A549 (cell line): Measurements from ENCODE around the gene LYPD6B. TPM values are rescaled to one million over a fixed set of nuclear protein-coding genes. Genes with fewer than 3 reads are reported as not detected.

Experiments used
- ATAC-seq, 2 experiments: fragments of 200-7000 bp in 1 of 2; fragments of >200 bp in 1 of 2; cut with Nextera tagmentation in 1 of 2; cut with Tn5 transposase in 1 of 2; 3 replicates each; pipeline versions ENCODE4 v1.8.0 to v1.9.1; 2018 to 2020; ENCODE audit warnings: mild to moderate bottlenecking in 1 of 2, moderate library complexity in 1 of 2
- CTCF ChIA-PET: fragments of 300-600 bp; sonication (Branson Sonifier 250); formaldehyde crosslinking; extraction: SDS; loops from one replicate; lab custom pipeline; 2021; ENCODE audit warnings: antibody characterized with exemption, inconsistent platforms; lab: Yijun Ruan, JAX
- POLR2A ChIA-PET: fragments of 350-600 bp; formaldehyde crosslinking; extraction: SDS; loops from one replicate; lab custom pipeline; 2021; ENCODE audit warnings: antibody characterized with exemption, inconsistent platforms; lab: Yijun Ruan, JAX
- DNase-seq, 2 experiments: peaks; one replicate each; pipeline versions ENCODE4 v3.0.0 to v3.0.0-alpha.2; 2011 to 2016; ENCODE audit warnings: low read depth in 1 of 2, low spot score in 1 of 2
- FAIRE-seq: peaks from 2 replicates; lab custom pipeline; 2011; peaks lifted over from hg19 to GRCh38; lab: Jason Lieb, UNC
- H3K27ac ChIP-seq, 2 experiments: fragments of >200 bp; sonication (Bioruptor Twin); formaldehyde crosslinking; 3 replicates each; pipeline ENCODE4 v1.5.1; 2016 to 2017
- H3K4me1 ChIP-seq: fragments of >200 bp; sonication (Bioruptor Twin); formaldehyde crosslinking; 3 replicates; pipeline ENCODE4 v1.6.1; 2016
- H3K4me2 ChIP-seq: fragments of >200 bp; sonication (Bioruptor Twin); formaldehyde crosslinking; 3 replicates; pipeline ENCODE4 v1.6.1; 2016
- H3K4me3 ChIP-seq: fragments of >200 bp; sonication (Bioruptor Twin); formaldehyde crosslinking; 3 replicates; pipeline ENCODE4 v1.5.1; 2016
- H3K9me3 ChIP-seq: fragments of >200 bp; sonication (Bioruptor Twin); formaldehyde crosslinking; 3 replicates; pipeline ENCODE4 v1.6.1; 2016
- CBX2 ChIP-seq: fragments of 200-600 bp; sonication (generic); IDR thresholded peaks from 2 replicates; pipeline ENCODE4 v1.6.1; 2016; ENCODE audit warnings: low read depth, mild to moderate bottlenecking, borderline replicate concordance
- CEBPB ChIP-seq, 2 experiments: fragments of >200 bp in 1 of 2; sonication (Bioruptor Twin) in 1 of 2; formaldehyde crosslinking in 1 of 2; IDR thresholded peaks; 2 replicates each; pipeline ENCODE4 v1.6.1; 2012 to 2016
- CHD2 ChIP-seq: fragments of 150-350 bp; IDR thresholded peaks from 2 replicates; pipeline ENCODE4 v1.6.1; 2014; ENCODE audit warnings: low read length; ENCODE audit not compliant: partially characterized antibody
- CHD4 ChIP-seq: fragments of 200-600 bp; sonication (generic); IDR thresholded peaks from 2 replicates; pipeline ENCODE4 v1.6.1; 2016; ENCODE audit warnings: antibody characterized with exemption, mild to moderate bottlenecking, borderline replicate concordance
- E2F6 ChIP-seq: IDR thresholded peaks from 2 replicates; pipeline ENCODE4 v1.6.1; 2012; ENCODE audit warnings: low read depth, borderline replicate concordance
- EHF ChIP-seq: fragments of 250-450 bp; sonication (Bioruptor Pico); IDR thresholded peaks from 2 replicates; pipeline ENCODE4 v1.5.0; 2020; ENCODE audit warnings: mild to moderate bottlenecking
- ESRRA ChIP-seq: fragments of 150-350 bp; IDR thresholded peaks from 2 replicates; pipeline ENCODE4 v1.6.1; 2014; ENCODE audit warnings: mild to moderate bottlenecking, low read length, borderline replicate concordance
- HDAC2 ChIP-seq: fragments of 200-600 bp; sonication (generic); IDR thresholded peaks from 2 replicates; pipeline ENCODE4 v1.6.1; 2016
- HEYL ChIP-seq: fragments of 250-450 bp; sonication (Bioruptor Pico); IDR thresholded peaks from 2 replicates; pipeline ENCODE4 v1.8.0; 2021; ENCODE audit warnings: mild to moderate bottlenecking, moderate library complexity
- HOXA7 ChIP-seq: fragments of 250-450 bp; sonication (Bioruptor Pico); IDR thresholded peaks from 2 replicates; pipeline ENCODE4 v1.5.0; 2020; ENCODE audit warnings: mild to moderate bottlenecking, moderate library complexity
- HOXB5 ChIP-seq: fragments of 250-450 bp; sonication (Bioruptor Pico); IDR thresholded peaks from 2 replicates; pipeline ENCODE4 v1.5.0; 2020; ENCODE audit warnings: mild to moderate bottlenecking, moderate library complexity
- JUNB ChIP-seq: fragments of >200 bp; sonication (Bioruptor Twin); formaldehyde crosslinking; IDR thresholded peaks from 2 replicates; pipeline ENCODE4 v1.6.1; 2016
- KDM1A ChIP-seq: fragments of 200-600 bp; sonication (generic); IDR thresholded peaks from 2 replicates; pipeline ENCODE4 v1.6.1; 2016; ENCODE audit warnings: low read depth, mild to moderate bottlenecking
- MAZ ChIP-seq: fragments of 150-350 bp; IDR thresholded peaks from 2 replicates; pipeline ENCODE4 v1.6.1; 2014; ENCODE audit warnings: antibody characterized with exemption, low read depth, low read length, borderline replicate concordance
- NFE2L2 ChIP-seq: fragments of 150-350 bp; conservative IDR thresholded peaks from 2 replicates; pipeline ENCODE4 v1.6.1; 2014; ENCODE audit warnings: low read length
- NR3C1 ChIP-seq: fragments of >200 bp; sonication (Bioruptor Twin); formaldehyde crosslinking; IDR thresholded peaks from 3 replicates; pipeline ENCODE4 v1.6.1; 2017
- PBX3 ChIP-seq: IDR thresholded peaks from 2 replicates; pipeline ENCODE4 v1.6.1; 2012
- PHF8 ChIP-seq: fragments of 200-600 bp; sonication (generic); IDR thresholded peaks from 2 replicates; pipeline ENCODE4 v1.6.1; 2016; ENCODE audit warnings: low read depth, mild to moderate bottlenecking, antibody characterized with exemption, moderate library complexity, borderline replicate concordance
- POLR2A ChIP-seq: IDR thresholded peaks from 2 replicates; pipeline ENCODE4 v1.6.1; 2012; ENCODE audit warnings: mild to moderate bottlenecking, low read length
- RAD21 ChIP-seq, 2 experiments: fragments of >200 bp in 1 of 2; sonication (Bioruptor Twin) in 1 of 2; formaldehyde crosslinking in 1 of 2; IDR thresholded peaks in 1 of 2; conservative IDR thresholded peaks in 1 of 2; 2 replicates in 1 of 2; 3 replicates in 1 of 2; pipeline ENCODE4 v1.6.1; 2012 to 2018; ENCODE audit warnings: inconsistent platforms in 1 of 2
- RARB ChIP-seq: fragments of 250-450 bp; sonication (Bioruptor Pico); IDR thresholded peaks from 2 replicates; pipeline ENCODE4 v1.8.0; 2021; ENCODE audit warnings: mild to moderate bottlenecking, moderate library complexity
- SMC3 ChIP-seq: fragments of >200 bp; sonication (Bioruptor Twin); formaldehyde crosslinking; IDR thresholded peaks from 3 replicates; pipeline ENCODE4 v1.6.1; 2018; ENCODE audit warnings: inconsistent platforms
- WGBS: methylation state at CpG from one replicate; pipeline ENCODE4 v1.1.6; 2017; ENCODE audit errors: missing lambda C conversion rate; 5-methylcytosine and 5-hydroxymethylcytosine counted together
- polyA plus RNA-seq, 4 experiments: library from polyadenylated mRNA; depleted of rRNA in 3 of 4; stranded (reverse); fragments of >200 nt; fragmentation: RNase III in 1 of 4; extraction: RNeasy Plus Mini Kit Qiagen cat#74134 plus additional on column Dnase treatment in 1 of 4; gene quantifications; 2 replicates in 3 of 4; 3 replicates in 1 of 4; pipeline ENCODE4 v1.2.3, GENCODE V29; 2011 to 2017
- TF ChIP-seq, protein P1 (sequence below): fragments of 250-450 bp; sonication (Bioruptor Pico); IDR thresholded peaks from 2 replicates; pipeline ENCODE4 v1.5.0; 2020; ENCODE audit warnings: low read depth, mild to moderate bottlenecking, moderate library complexity
- TF ChIP-seq, protein P2 (sequence below): IDR thresholded peaks from 2 replicates; pipeline ENCODE4 v1.6.1; 2012
- TF ChIP-seq, protein P3 (sequence below): fragments of 150-350 bp; IDR thresholded peaks from 2 replicates; pipeline ENCODE4 v1.6.1; 2014; ENCODE audit warnings: low read depth, mild to moderate bottlenecking, low read length
- TF ChIP-seq, protein P4 (sequence below): fragments of 250-450 bp; sonication (Bioruptor Pico); IDR thresholded peaks from 2 replicates; pipeline ENCODE4 v1.5.0; 2021; ENCODE audit warnings: mild to moderate bottlenecking, moderate library complexity, borderline replicate concordance

Gene LYPD6B
- polyA plus RNA-seq, 2 of the 4 experiments (the other 2 are of a cell fraction): not detected

GRCh38 chr2:149082079-149082478 is 43.6 kb downstream of the LYPD6B start:
- ChIA-PET CTCF (no interaction called here), POLR2A (no interaction called here)
- H3K4me1 ChIP-seq: no peaks in the 10 kb centered on the region
- H3K27ac ChIP-seq: no peak overlapping the region
- TF ChIP-seq KDM1A (no peak), E2F6 (no peak), NR3C1 (no peak), JUNB (no peak), ESRRA (no peak), POLR2A (no peak), RARB (CRISPR knock-in tag) (no peak), HOXA7 (CRISPR knock-in tag) (no peak), NFE2L2 (no peak), HDAC2 (no peak), CBX2 (no peak), EHF (CRISPR knock-in tag) (no peak), CHD4 (no peak), PHF8 (no peak), HOXB5 (CRISPR knock-in tag) (no peak)
- H3K9me3 ChIP-seq: no peaks in the 10 kb centered on the region
- 19% methylated on average over 3 of the region's 3 CpGs for WGBS
- no peak overlapping the region for H3K4me3 ChIP-seq
- no peak for ATAC-seq
- FAIRE-seq: no peak
- H3K4me2 ChIP-seq: no peak overlapping the region
- no peak for DNase-seq

GRCh38 chr2:149082735-149083134 is 44.2 kb downstream of the LYPD6B start:
- TF ChIP-seq SMC3 (no peak), HEYL (CRISPR knock-in tag) (no peak), ESRRA (no peak), NFE2L2 (no peak), CBX2 (no peak), CEBPB (IDR thresholded peaks at IDR 0.05) (no peak), RAD21 (conservative IDR thresholded peaks at IDR 0.05 in 1 of 2, IDR thresholded peaks at IDR 0.05 in 1 of 2) (no peak), RARB (CRISPR knock-in tag) (no peak), PBX3 (no peak), JUNB (no peak), NR3C1 (no peak), PHF8 (no peak), CHD2 (no peak), HDAC2 (no peak), MAZ (no peak), CHD4 (no peak)
- TF ChIP-seq, protein P1, sequence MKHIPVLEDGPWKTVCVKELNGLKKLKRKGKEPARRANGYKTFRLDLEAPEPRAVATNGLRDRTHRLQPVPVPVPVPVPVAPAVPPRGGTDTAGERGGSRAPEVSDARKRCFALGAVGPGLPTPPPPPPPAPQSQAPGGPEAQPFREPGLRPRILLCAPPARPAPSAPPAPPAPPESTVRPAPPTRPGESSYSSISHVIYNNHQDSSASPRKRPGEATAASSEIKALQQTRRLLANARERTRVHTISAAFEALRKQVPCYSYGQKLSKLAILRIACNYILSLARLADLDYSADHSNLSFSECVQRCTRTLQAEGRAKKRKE (CRISPR knock-in tag): no peak
- TF ChIP-seq, protein P2, sequence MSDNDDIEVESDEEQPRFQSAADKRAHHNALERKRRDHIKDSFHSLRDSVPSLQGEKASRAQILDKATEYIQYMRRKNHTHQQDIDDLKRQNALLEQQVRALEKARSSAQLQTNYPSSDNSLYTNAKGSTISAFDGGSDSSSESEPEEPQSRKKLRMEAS: no peak
- TF ChIP-seq, protein P3, sequence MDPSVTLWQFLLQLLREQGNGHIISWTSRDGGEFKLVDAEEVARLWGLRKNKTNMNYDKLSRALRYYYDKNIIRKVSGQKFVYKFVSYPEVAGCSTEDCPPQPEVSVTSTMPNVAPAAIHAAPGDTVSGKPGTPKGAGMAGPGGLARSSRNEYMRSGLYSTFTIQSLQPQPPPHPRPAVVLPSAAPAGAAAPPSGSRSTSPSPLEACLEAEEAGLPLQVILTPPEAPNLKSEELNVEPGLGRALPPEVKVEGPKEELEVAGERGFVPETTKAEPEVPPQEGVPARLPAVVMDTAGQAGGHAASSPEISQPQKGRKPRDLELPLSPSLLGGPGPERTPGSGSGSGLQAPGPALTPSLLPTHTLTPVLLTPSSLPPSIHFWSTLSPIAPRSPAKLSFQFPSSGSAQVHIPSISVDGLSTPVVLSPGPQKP: no peak
- TF ChIP-seq, protein P4, sequence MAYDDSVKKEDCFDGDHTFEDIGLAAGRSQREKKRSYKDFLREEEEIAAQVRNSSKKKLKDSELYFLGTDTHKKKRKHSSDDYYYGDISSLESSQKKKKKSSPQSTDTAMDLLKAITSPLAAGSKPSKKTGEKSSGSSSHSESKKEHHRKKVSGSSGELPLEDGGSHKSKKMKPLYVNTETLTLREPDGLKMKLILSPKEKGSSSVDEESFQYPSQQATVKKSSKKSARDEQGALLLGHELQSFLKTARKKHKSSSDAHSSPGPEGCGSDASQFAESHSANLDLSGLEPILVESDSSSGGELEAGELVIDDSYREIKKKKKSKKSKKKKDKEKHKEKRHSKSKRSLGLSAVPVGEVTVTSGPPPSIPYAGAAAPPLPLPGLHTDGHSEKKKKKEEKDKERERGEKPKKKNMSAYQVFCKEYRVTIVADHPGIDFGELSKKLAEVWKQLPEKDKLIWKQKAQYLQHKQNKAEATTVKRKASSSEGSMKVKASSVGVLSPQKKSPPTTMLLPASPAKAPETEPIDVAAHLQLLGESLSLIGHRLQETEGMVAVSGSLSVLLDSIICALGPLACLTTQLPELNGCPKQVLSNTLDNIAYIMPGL (CRISPR knock-in tag): no peak
- no peaks in the 10 kb centered on the region for H3K4me1 ChIP-seq
- ChIA-PET CTCF (interaction anchor here (0.9 kb wide), 1 partner anchor 65 kb away, joined by 4 read pairs; no protein-coding TSS in a partner anchor), POLR2A (no interaction called here)
- DNase-seq (no peak), ATAC-seq (no peak), FAIRE-seq (no peak)
- H3K27ac ChIP-seq: no peak overlapping the region
- no peak overlapping the region for H3K4me2 ChIP-seq
- H3K9me3 ChIP-seq: no peaks in the 10 kb centered on the region
- 59% methylated on average over 4 of the region's 4 CpGs for WGBS
- H3K4me3 ChIP-seq: no peak overlapping the region
